ENCODE results near the gene EPHA4.

- TF ChIP-seq EP300 (IDR thresholded peaks at IDR 0.05): no peak
- no peak for TF ChIP-seq CTCF (IDR thresholded peaks at IDR 0.05)
- TF ChIP-seq POLR2A (IDR thresholded peaks at IDR 0.05): no peak
Observed at GRCh38 chr2:221476195-221476594, 95.9 kb downstream of the EPHA4 start.

Data from ovary (tissue), 3 donors.